Measurements from ENCODE around the gene C1orf52.

GRCh38 chr1:85306236-85306635, 46.8 kb upstream of the C1orf52 start:
- TF ChIP-seq CTCF (conservative IDR thresholded peaks at IDR 0.05; ENCODE audit: low read depth, low read length): no peak
- no peak for TF ChIP-seq EZH2 (IDR thresholded peaks at IDR 0.05; ENCODE audit: borderline replicate concordance, low read depth, low read length, poor library complexity, severe bottlenecking)
